H9 (cell line): Measurements from ENCODE around the gene IL1A. TPM values are rescaled to one million over a fixed set of nuclear protein-coding genes. Genes with fewer than 3 reads are reported as not detected.

Experiments
- DNase-seq: peaks from one replicate; pipeline ENCODE4 v3.0.0-alpha.2; 2017
- H2AFZ ChIP-seq: one replicate; pipeline ENCODE4 v1.6.1; 2013; ENCODE audit warnings: mild to moderate bottlenecking, low read length, control low read depth, moderate library complexity
- H2AK5ac ChIP-seq: 2 replicates; pipeline ENCODE4 v1.6.1; 2013; ENCODE audit warnings: low read length, control low read depth, mixed read lengths; ENCODE audit not compliant: insufficient read length
- H2BK120ac ChIP-seq: one replicate; pipeline ENCODE4 v1.6.1; 2013; ENCODE audit warnings: low read depth, mild to moderate bottlenecking, low read length, control low read depth, inconsistent platforms; ENCODE audit not compliant: poor library complexity, severe bottlenecking
- H2BK12ac ChIP-seq: 2 replicates; pipeline ENCODE4 v1.6.1; 2013; ENCODE audit warnings: low read length, control low read depth, mixed read lengths, low read depth; ENCODE audit not compliant: insufficient read length
- H2BK15ac ChIP-seq: 2 replicates; pipeline ENCODE4 v1.6.1; 2013; ENCODE audit warnings: low read depth, low read length, control low read depth
- H2BK20ac ChIP-seq: one replicate; pipeline ENCODE4 v1.6.1; 2013; ENCODE audit warnings: low read depth, mild to moderate bottlenecking, low read length, control low read depth, inconsistent platforms; ENCODE audit not compliant: poor library complexity, severe bottlenecking
- H2BK5ac ChIP-seq: 2 replicates; pipeline ENCODE4 v1.6.1; 2013; ENCODE audit warnings: low read length, control low read depth, mixed read lengths; ENCODE audit not compliant: insufficient read length
- H3K14ac ChIP-seq: 2 replicates; pipeline ENCODE4 v1.6.1; 2013; ENCODE audit warnings: low read length, control low read depth; ENCODE audit not compliant: insufficient read depth
- H3K18ac ChIP-seq: 2 replicates; pipeline ENCODE4 v1.6.1; 2013; ENCODE audit warnings: low read depth, mild to moderate bottlenecking, mixed read lengths, low read length, control low read depth; ENCODE audit not compliant: insufficient read length
- H3K23ac ChIP-seq: 2 replicates; pipeline ENCODE4 v1.6.1; 2013; ENCODE audit warnings: low read length, control low read depth, mixed read lengths, low read depth; ENCODE audit not compliant: insufficient read length
- H3K23me2 ChIP-seq: 2 replicates; pipeline ENCODE4 v1.6.1; 2013; ENCODE audit warnings: low read depth, mild to moderate bottlenecking, mixed read lengths, low read length, control low read depth; ENCODE audit not compliant: insufficient read length, poor library complexity, severe bottlenecking
- H3K27ac ChIP-seq: 2 replicates; pipeline ENCODE4 v1.5.1; 2013; ENCODE audit warnings: low read length, control low read depth, mixed read lengths, low read depth; ENCODE audit not compliant: insufficient read length
- H3K27me3 ChIP-seq: 2 replicates; pipeline ENCODE4 v1.6.1; 2013; ENCODE audit warnings: low read length, control low read depth, inconsistent platforms; ENCODE audit not compliant: insufficient read depth
- H3K4ac ChIP-seq: 2 replicates; pipeline ENCODE4 v1.6.1; 2013; ENCODE audit warnings: low read depth, mild to moderate bottlenecking, control low read depth, inconsistent platforms, low read length, moderate library complexity
- H3K4me1 ChIP-seq: 2 replicates; pipeline ENCODE4 v1.6.1; 2013; ENCODE audit warnings: low read length, control low read depth, inconsistent platforms; ENCODE audit not compliant: insufficient read depth
- H3K4me2 ChIP-seq: 2 replicates; pipeline ENCODE4 v1.6.1; 2013; ENCODE audit warnings: low read length, control low read depth, mixed read lengths; ENCODE audit not compliant: insufficient read length, insufficient read depth
- H3K56ac ChIP-seq: 2 replicates; pipeline ENCODE4 v1.6.1; 2013; ENCODE audit warnings: low read depth, mild to moderate bottlenecking, mixed read lengths, low read length, control low read depth; ENCODE audit not compliant: insufficient read length
- H3K79me1 ChIP-seq: 2 replicates; pipeline ENCODE4 v1.6.1; 2013; ENCODE audit warnings: low read depth, mild to moderate bottlenecking, moderate library complexity, low read length, control low read depth, inconsistent platforms; ENCODE audit not compliant: insufficient read depth, poor library complexity, severe bottlenecking
- H3K79me2 ChIP-seq: 2 replicates; pipeline ENCODE4 v1.6.1; 2013; ENCODE audit warnings: low read length, control low read depth, inconsistent platforms; ENCODE audit not compliant: insufficient read depth
- H3K9ac ChIP-seq: 2 replicates; pipeline ENCODE4 v1.6.1; 2013; ENCODE audit warnings: low read length, control low read depth, mixed read lengths; ENCODE audit not compliant: insufficient read length; ENCODE audit errors: extremely low read depth
- H3K9me3 ChIP-seq: one replicate; pipeline ENCODE4 v1.6.1; 2013; ENCODE audit warnings: low read depth, low read length, inconsistent platforms; ENCODE audit not compliant: control insufficient read depth
- H3T11ph ChIP-seq: one replicate; pipeline ENCODE4 v1.6.1; 2013; ENCODE audit warnings: mild to moderate bottlenecking, low read length, control low read depth, inconsistent platforms
- H4K20me1 ChIP-seq: one replicate; pipeline ENCODE4 v1.6.1; 2013; ENCODE audit not compliant: control insufficient read depth, insufficient read length, insufficient read depth
- H4K5ac ChIP-seq: 2 replicates; pipeline ENCODE4 v1.6.1; 2013; ENCODE audit warnings: low read depth, mild to moderate bottlenecking, mixed read lengths, low read length, control low read depth; ENCODE audit not compliant: insufficient read length
- H4K8ac ChIP-seq: replicated peaks from 2 replicates; pipeline ENCODE4 v1.6.1; 2013; ENCODE audit warnings: low read length, control low read depth, mixed read lengths, low read depth; ENCODE audit not compliant: insufficient read length
- H4K91ac ChIP-seq: 2 replicates; pipeline ENCODE4 v1.6.1; 2013; ENCODE audit warnings: low read depth, mild to moderate bottlenecking, moderate library complexity, mixed read lengths, low read length, control low read depth; ENCODE audit not compliant: insufficient read length
- H3K27ac Mint-ChIP-seq, 3 experiments: 2 replicates in 2 of 3; 3 replicates in 1 of 3; pipeline ENCODE4 v1.8.0; 2020 to 2021; ENCODE audit warnings: mixed read lengths in 3 of 3, mild to moderate bottlenecking in 1 of 3, moderate library complexity in 1 of 3
- H3K27me3 Mint-ChIP-seq: 2 replicates; pipeline ENCODE4 v1.8.0; 2021; ENCODE audit warnings: low read depth, mild to moderate bottlenecking, moderate library complexity, mixed read lengths
- H3K36me3 Mint-ChIP-seq, 3 experiments: 2 replicates in 2 of 3; 3 replicates in 1 of 3; pipeline ENCODE4 v1.8.0; 2020 to 2021; ENCODE audit warnings: low read depth in 3 of 3, mixed read lengths in 3 of 3; ENCODE audit not compliant: insufficient read depth in 1 of 3
- H3K4me1 Mint-ChIP-seq, 2 experiments: 2 replicates each; pipeline ENCODE4 v1.8.0; 2020; ENCODE audit warnings: mixed read lengths in 2 of 2
- H3K4me3 Mint-ChIP-seq, 2 experiments: 2 replicates in 1 of 2; 3 replicates in 1 of 2; pipeline ENCODE4 v1.8.0; 2020 to 2021; ENCODE audit warnings: mild to moderate bottlenecking in 2 of 2, mixed read lengths in 2 of 2, moderate library complexity in 1 of 2
- H3K9me3 Mint-ChIP-seq, 2 experiments: 2 replicates in 1 of 2; 3 replicates in 1 of 2; pipeline ENCODE4 v1.8.0; 2020; ENCODE audit warnings: mild to moderate bottlenecking in 2 of 2, mixed read lengths in 2 of 2, moderate library complexity in 1 of 2
- WGBS: extraction: QIAGEN DNeasy Blood & Tissue Kit; methylation state at CpG from one replicate; pipeline ENCODE4 v1.1.7; 2013; ENCODE audit warnings: missing lambda C conversion rate, low lambda C conversion rate, mixed read lengths; ENCODE audit not compliant: insufficient read length; ENCODE audit errors: extremely low coverage; 5-methylcytosine and 5-hydroxymethylcytosine counted together
- total RNA-seq: library from RNA; stranded (reverse); gene quantifications from 2 replicates; pipeline ENCODE4 v1.2.1, GENCODE V29; 2021
- TF ChIP-seq, protein P1 (sequence below): fragments of 200-600 bp; sonication (generic); conservative IDR thresholded peaks from 3 replicates; pipeline ENCODE4 v1.8.0; 2021; ENCODE audit warnings: antibody characterized with exemption, mild to moderate bottlenecking

IL1A gene
- total RNA-seq, 1 experiment from 2014 or later: 0.35 TPM

DNA sequence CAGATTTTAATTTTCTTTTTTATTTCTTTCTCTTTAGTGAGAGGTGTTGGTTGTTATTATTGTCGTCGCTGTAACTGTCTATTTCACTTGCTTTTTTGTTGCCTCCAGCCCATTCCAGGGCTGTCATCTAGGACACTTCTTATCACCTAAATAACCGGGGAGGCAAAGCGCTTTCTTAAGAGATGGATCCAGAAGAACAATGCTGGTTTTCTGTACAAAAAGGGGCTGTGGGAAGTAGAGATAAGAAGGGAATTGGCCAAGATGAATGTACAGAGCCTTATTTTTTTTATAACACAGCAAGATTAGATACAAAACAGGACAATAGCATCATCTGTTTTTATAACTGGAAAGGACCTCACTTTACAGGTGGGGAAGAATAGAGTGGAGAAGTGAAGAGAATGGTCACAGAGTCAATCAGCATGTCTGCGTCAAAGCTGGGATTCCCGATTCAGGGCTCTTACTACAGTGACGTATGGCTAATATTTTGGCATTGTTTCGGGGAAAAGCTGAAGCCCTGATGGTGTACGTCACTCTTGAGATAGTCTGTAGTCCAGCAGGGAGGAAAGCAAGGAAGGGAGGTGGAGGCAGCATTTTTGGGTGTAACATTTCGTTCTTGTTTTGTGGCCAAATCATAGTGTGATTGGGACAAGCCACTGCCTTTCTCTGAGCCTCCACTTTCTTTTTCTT, 29.1 kb upstream of the IL1A start:
- no peak overlapping the region for H3K4me2 ChIP-seq
- H3K56ac ChIP-seq: no peak overlapping the region
- Mint-ChIP-seq H3K27ac (peak overlapping the region in 2 of 3 experiments; percentile 16 to 49; a peak in 1 of 7 replicates), H3K27me3 (no peaks in the 10 kb centered on the region), H3K4me3 (no peak overlapping the region), H3K36me3 (no peaks in the 10 kb centered on the region; a peak in 1 of 7 replicates), H3K9me3 (no peaks in the 10 kb centered on the region), H3K4me1 (peaks cover 53 to 55% of the 10 kb centered on the region in 2 experiments)
- no peak overlapping the region for H2BK5ac ChIP-seq
- no peak overlapping the region for H3K18ac ChIP-seq
- no CpG with 5 or more reads among the region's 10 CpGs for WGBS
- H4K20me1 ChIP-seq: no peaks in the 10 kb centered on the region
- H2BK12ac ChIP-seq: no peak overlapping the region
- H2BK15ac ChIP-seq: no peak overlapping the region
- peaks cover 16% of the 10 kb centered on the region; the same call in 1 of the 2 replicates for H3K4me1 ChIP-seq
- no peak overlapping the region for H4K91ac ChIP-seq
- H3K27me3 ChIP-seq: no peaks in the 10 kb centered on the region
- H3K14ac ChIP-seq: no peak overlapping the region
- H3K23me2 ChIP-seq: no peaks in the 10 kb centered on the region
- DNase-seq: no peak
- H3K79me2 ChIP-seq: no peaks in the 10 kb centered on the region
- H2AFZ ChIP-seq: no peak overlapping the region
- H3K9me3 ChIP-seq: no peaks in the 10 kb centered on the region
- H4K5ac ChIP-seq: no peak overlapping the region
- no peak overlapping the region for H3T11ph ChIP-seq
- no peak overlapping the region for H3K27ac ChIP-seq
- TF ChIP-seq, protein P1, sequence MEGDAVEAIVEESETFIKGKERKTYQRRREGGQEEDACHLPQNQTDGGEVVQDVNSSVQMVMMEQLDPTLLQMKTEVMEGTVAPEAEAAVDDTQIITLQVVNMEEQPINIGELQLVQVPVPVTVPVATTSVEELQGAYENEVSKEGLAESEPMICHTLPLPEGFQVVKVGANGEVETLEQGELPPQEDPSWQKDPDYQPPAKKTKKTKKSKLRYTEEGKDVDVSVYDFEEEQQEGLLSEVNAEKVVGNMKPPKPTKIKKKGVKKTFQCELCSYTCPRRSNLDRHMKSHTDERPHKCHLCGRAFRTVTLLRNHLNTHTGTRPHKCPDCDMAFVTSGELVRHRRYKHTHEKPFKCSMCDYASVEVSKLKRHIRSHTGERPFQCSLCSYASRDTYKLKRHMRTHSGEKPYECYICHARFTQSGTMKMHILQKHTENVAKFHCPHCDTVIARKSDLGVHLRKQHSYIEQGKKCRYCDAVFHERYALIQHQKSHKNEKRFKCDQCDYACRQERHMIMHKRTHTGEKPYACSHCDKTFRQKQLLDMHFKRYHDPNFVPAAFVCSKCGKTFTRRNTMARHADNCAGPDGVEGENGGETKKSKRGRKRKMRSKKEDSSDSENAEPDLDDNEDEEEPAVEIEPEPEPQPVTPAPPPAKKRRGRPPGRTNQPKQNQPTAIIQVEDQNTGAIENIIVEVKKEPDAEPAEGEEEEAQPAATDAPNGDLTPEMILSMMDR: no peak
- no peak overlapping the region for H3K23ac ChIP-seq
- H3K4ac ChIP-seq: no peak overlapping the region
- H4K8ac ChIP-seq: no peak overlapping the region
- H3K9ac ChIP-seq: no peak overlapping the region
- H2BK20ac ChIP-seq: no peak overlapping the region
- no peak overlapping the region for H2AK5ac ChIP-seq
- H3K79me1 ChIP-seq: no peaks in the 10 kb centered on the region
- no peak overlapping the region for H2BK120ac ChIP-seq
